DND-41 (cell line): ENCODE measurements around the gene L3MBTL2.
"Not testable (repeated sequence)": the region's sequence is repeated elsewhere in the genome, so short reads cannot be mapped to it uniquely, and the experiment has no call there.

Experiments used
- ATAC-seq: fragments of 200-7000 bp; cut with Tn5 transposase; 3 replicates; pipeline ENCODE4 v1.9.1; 2021; ENCODE audit warnings: low read depth; ENCODE audit not compliant: insufficient read depth
- DNase-seq: peaks from one replicate; pipeline ENCODE4 v3.0.0-alpha.2; 2020
- H2AFZ ChIP-seq: 2 replicates; pipeline ENCODE4 v1.6.0; 2012; ENCODE audit warnings: low read depth, low read length
- H3K27ac ChIP-seq: 2 replicates; pipeline ENCODE4 v1.5.1; 2012; ENCODE audit warnings: low read length, inconsistent platforms
- H3K27me3 ChIP-seq: fragments of 200-600 bp; sonication (generic); 2 replicates; pipeline ENCODE4 v1.6.0; 2012; ENCODE audit warnings: low read length, mild to moderate bottlenecking, inconsistent platforms; ENCODE audit not compliant: insufficient read depth, poor library complexity
- H3K36me3 ChIP-seq: 2 replicates; pipeline ENCODE4 v1.5.1; 2012; ENCODE audit warnings: low read length, inconsistent platforms; ENCODE audit not compliant: insufficient read depth
- H3K4me1 ChIP-seq: 2 replicates; pipeline ENCODE4 v1.5.1; 2012; ENCODE audit warnings: mild to moderate bottlenecking, low read length; ENCODE audit not compliant: insufficient read depth
- H3K4me2 ChIP-seq: 2 replicates; pipeline ENCODE4 v1.6.0; 2012; ENCODE audit warnings: mild to moderate bottlenecking, moderate library complexity, low read length, inconsistent platforms; ENCODE audit not compliant: insufficient read depth
- H3K4me3 ChIP-seq, 2 experiments: fragments of 200-600 bp in 1 of 2; shearing (Covaris generic) in 1 of 2; 2 replicates each; pipeline ENCODE4 v1.5.1; 2012 to 2016; ENCODE audit warnings: inconsistent platforms in 2 of 2, low read length in 2 of 2, mild to moderate bottlenecking in 2 of 2, low read depth in 1 of 2, moderate library complexity in 1 of 2
- H3K79me2 ChIP-seq: 2 replicates; pipeline ENCODE4 v1.6.0; 2012; ENCODE audit warnings: low read length, inconsistent platforms; ENCODE audit not compliant: insufficient read depth
- H3K9ac ChIP-seq: 2 replicates; pipeline ENCODE4 v1.6.0; 2012; ENCODE audit warnings: low read depth, mild to moderate bottlenecking, inconsistent platforms, low read length, moderate library complexity
- H3K9me3 ChIP-seq: 2 replicates; pipeline ENCODE4 v1.5.1; 2012; ENCODE audit warnings: low read length, moderate library complexity, mild to moderate bottlenecking, inconsistent platforms; ENCODE audit not compliant: insufficient read depth, severe bottlenecking
- H4K20me1 ChIP-seq: 2 replicates; pipeline ENCODE4 v1.6.0; 2012; ENCODE audit warnings: low read length; ENCODE audit not compliant: insufficient read depth
- EZH2 ChIP-seq: IDR thresholded peaks from 3 replicates; pipeline ENCODE4 v1.6.1; 2012; ENCODE audit warnings: borderline replicate concordance, low read depth, mild to moderate bottlenecking, moderate library complexity, low read length, inconsistent platforms; ENCODE audit not compliant: severe bottlenecking
- TF ChIP-seq, protein P1 (sequence below): IDR thresholded peaks from 2 replicates; pipeline ENCODE4 v1.5.1; 2012; ENCODE audit warnings: borderline replicate concordance, low read length, moderate library complexity, mild to moderate bottlenecking; ENCODE audit not compliant: poor library complexity, severe bottlenecking; ENCODE audit errors: extremely low read depth

L3MBTL2 gene

DNA sequence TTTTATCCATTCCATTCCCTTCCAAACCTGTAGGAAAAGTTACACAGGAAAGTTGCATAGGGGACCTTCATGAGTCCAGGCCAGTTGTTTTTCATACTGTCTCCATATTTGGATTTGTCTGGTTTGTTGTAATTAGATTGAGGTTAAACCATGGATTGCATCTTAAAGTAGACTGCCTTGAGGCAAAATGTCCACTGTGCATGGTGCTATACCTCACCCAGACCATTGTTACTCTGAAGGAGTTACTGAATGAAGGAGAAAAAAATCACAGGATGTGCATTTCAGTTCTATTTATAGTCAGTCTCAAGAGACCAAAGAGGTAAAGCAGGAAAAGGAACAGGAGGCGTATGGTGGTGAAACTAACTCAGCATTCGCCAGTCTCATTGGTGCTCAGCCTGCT is 29.6 kb upstream of the L3MBTL2 start:
- DNase-seq (no peak), ATAC-seq (no peak)
- H3K9ac ChIP-seq, result no peak overlapping the region
- TF ChIP-seq EZH2, result no peak
- H3K4me2 ChIP-seq, result no peak overlapping the region
- H3K9me3 ChIP-seq, result no peaks in the 10 kb centered on the region
- peaks cover 18% of the 10 kb centered on the region for H4K20me1 ChIP-seq
- no peaks in the 10 kb centered on the region for H3K27me3 ChIP-seq
- H3K27ac ChIP-seq, result no peak overlapping the region
- no peaks in the 10 kb centered on the region for H3K79me2 ChIP-seq
- H3K4me1 ChIP-seq, result no peaks in the 10 kb centered on the region
- H2AFZ ChIP-seq, result no peak overlapping the region
- H3K4me3 ChIP-seq, result no peak overlapping the region
- H3K36me3 ChIP-seq, result peaks cover 90% of the 10 kb centered on the region

DNA sequence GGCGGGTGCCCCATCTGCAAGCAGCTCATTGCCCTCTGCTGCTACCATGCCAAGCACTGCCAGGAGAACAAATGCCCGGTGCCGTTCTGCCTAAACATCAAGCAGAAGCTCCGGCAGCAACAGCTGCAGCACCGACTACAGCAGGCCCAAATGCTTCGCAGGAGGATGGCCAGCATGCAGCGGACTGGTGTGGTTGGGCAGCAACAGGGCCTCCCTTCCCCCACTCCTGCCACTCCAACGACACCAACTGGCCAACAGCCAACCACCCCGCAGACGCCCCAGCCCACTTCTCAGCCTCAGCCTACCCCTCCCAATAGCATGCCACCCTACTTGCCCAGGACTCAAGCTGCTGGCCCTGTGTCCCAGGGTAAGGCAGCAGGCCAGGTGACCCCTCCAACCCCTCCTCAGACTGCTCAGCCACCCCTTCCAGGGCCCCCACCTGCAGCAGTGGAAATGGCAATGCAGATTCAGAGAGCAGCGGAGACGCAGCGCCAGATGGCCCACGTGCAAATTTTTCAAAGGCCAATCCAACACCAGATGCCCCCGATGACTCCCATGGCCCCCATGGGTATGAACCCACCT is 28.0 kb upstream of the L3MBTL2 start:
- DNase-seq (no peak), ATAC-seq (no peak)
- Histone ChIP-seq H3K79me2 (no peaks in the 10 kb centered on the region), H3K27me3 (no peaks in the 10 kb centered on the region), H3K4me2 (no peak overlapping the region), H3K9ac (no peak overlapping the region), H3K36me3 (peaks cover 78% of the 10 kb centered on the region), H4K20me1 (peaks cover 20% of the 10 kb centered on the region), H3K9me3 (no peaks in the 10 kb centered on the region), H3K27ac (no peak overlapping the region), H3K4me1 (no peaks in the 10 kb centered on the region), H3K4me3 (no peak overlapping the region), H2AFZ (no peak overlapping the region)
- TF ChIP-seq, protein P1, sequence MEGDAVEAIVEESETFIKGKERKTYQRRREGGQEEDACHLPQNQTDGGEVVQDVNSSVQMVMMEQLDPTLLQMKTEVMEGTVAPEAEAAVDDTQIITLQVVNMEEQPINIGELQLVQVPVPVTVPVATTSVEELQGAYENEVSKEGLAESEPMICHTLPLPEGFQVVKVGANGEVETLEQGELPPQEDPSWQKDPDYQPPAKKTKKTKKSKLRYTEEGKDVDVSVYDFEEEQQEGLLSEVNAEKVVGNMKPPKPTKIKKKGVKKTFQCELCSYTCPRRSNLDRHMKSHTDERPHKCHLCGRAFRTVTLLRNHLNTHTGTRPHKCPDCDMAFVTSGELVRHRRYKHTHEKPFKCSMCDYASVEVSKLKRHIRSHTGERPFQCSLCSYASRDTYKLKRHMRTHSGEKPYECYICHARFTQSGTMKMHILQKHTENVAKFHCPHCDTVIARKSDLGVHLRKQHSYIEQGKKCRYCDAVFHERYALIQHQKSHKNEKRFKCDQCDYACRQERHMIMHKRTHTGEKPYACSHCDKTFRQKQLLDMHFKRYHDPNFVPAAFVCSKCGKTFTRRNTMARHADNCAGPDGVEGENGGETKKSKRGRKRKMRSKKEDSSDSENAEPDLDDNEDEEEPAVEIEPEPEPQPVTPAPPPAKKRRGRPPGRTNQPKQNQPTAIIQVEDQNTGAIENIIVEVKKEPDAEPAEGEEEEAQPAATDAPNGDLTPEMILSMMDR, result no peak
- no peak for TF ChIP-seq EZH2

DNA sequence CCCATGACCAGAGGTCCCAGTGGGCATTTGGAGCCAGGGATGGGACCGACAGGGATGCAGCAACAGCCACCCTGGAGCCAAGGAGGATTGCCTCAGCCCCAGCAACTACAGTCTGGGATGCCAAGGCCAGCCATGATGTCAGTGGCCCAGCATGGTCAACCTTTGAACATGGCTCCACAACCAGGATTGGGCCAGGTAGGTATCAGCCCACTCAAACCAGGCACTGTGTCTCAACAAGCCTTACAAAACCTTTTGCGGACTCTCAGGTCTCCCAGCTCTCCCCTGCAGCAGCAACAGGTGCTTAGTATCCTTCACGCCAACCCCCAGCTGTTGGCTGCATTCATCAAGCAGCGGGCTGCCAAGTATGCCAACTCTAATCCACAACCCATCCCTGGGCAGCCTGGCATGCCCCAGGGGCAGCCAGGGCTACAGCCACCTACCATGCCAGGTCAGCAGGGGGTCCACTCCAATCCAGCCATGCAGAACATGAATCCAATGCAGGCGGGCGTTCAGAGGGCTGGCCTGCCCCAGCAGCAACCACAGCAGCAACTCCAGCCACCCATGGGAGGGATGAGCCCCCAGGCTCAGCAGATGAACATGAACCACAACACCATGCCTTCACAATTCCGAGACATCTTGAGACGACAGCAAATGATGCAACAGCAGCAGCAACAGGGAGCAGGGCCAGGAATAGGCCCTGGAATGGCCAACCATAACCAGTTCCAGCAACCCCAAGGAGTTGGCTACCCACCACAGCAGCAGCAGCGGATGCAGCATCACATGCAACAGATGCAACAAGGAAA is 27.3 kb upstream of the L3MBTL2 start:
- ATAC-seq (no peak), DNase-seq (no peak)
- no peak overlapping the region for H3K9ac ChIP-seq
- H3K27ac ChIP-seq, result no peak overlapping the region
- no peak overlapping the region for H3K4me2 ChIP-seq
- TF ChIP-seq EZH2, result no peak
- TF ChIP-seq, protein P1, result no peak
- no peak overlapping the region for H3K4me3 ChIP-seq
- H4K20me1 ChIP-seq, result peaks cover 20% of the 10 kb centered on the region
- H3K4me1 ChIP-seq, result no peaks in the 10 kb centered on the region
- H3K36me3 ChIP-seq, result peaks cover 71% of the 10 kb centered on the region
- no peaks in the 10 kb centered on the region for H3K27me3 ChIP-seq
- H3K79me2 ChIP-seq, result no peaks in the 10 kb centered on the region
- H3K9me3 ChIP-seq, result no peaks in the 10 kb centered on the region
- no peak overlapping the region for H2AFZ ChIP-seq

DNA sequence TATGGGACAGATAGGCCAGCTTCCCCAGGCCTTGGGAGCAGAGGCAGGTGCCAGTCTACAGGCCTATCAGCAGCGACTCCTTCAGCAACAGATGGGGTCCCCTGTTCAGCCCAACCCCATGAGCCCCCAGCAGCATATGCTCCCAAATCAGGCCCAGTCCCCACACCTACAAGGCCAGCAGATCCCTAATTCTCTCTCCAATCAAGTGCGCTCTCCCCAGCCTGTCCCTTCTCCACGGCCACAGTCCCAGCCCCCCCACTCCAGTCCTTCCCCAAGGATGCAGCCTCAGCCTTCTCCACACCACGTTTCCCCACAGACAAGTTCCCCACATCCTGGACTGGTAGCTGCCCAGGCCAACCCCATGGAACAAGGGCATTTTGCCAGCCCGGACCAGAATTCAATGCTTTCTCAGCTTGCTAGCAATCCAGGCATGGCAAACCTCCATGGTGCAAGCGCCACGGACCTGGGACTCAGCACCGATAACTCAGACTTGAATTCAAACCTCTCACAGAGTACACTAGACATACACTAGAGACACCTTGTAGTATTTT is 26.6 kb upstream of the L3MBTL2 start:
- H3K27ac ChIP-seq, result no peak overlapping the region
- H3K4me1 ChIP-seq, result no peaks in the 10 kb centered on the region
- no peak overlapping the region for H3K4me2 ChIP-seq
- DNase-seq (no peak), ATAC-seq (no peak)
- H3K79me2 ChIP-seq, result no peaks in the 10 kb centered on the region
- no peak overlapping the region for H3K4me3 ChIP-seq
- H3K9me3 ChIP-seq, result no peaks in the 10 kb centered on the region
- peaks cover 20% of the 10 kb centered on the region for H4K20me1 ChIP-seq
- H3K9ac ChIP-seq, result no peak overlapping the region
- H2AFZ ChIP-seq, result no peak overlapping the region
- TF ChIP-seq, protein P1, result no peak
- TF ChIP-seq EZH2, result no peak
- H3K36me3 ChIP-seq, result peaks cover 64% of the 10 kb centered on the region
- no peaks in the 10 kb centered on the region for H3K27me3 ChIP-seq

DNA sequence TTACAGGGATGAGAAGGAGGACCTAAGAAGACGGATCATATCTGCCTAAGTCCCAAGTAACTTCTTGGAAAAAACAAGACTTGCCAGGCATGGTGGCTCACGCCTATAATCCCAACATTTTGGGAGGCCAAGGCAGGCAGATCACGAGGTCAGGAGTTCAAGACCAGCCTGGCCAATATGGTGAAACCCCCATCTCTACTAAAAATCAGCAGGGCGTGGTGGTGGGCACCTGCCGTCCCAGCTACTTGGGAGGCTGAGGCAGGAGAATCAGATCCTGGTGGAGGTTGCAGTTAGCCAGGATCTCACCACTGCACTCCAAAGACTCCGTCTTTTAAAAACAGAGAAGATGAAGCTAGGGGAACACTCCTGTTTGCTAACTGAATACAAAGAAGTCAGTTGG is 24.8 kb upstream of the L3MBTL2 start:
- H3K27me3 ChIP-seq, H3K27ac ChIP-seq, H3K4me3 ChIP-seq, H2AFZ ChIP-seq, ATAC-seq, H3K9me3 ChIP-seq, DNase-seq, H3K9ac ChIP-seq, H3K79me2 ChIP-seq, H3K4me2 ChIP-seq, H3K4me1 ChIP-seq: not testable (repeated sequence)
- Histone ChIP-seq H4K20me1 (peaks cover 20% of the 10 kb centered on the region), H3K36me3 (peaks cover 46% of the 10 kb centered on the region)
